HG02885 (cell line): ENCODE measurements around the gene PDE4B.

Experiments used
- ATAC-seq: cut with Tn5 transposase; IDR thresholded peaks from one replicate; pipeline ENCODE4 v1.9.1; 2021; ENCODE audit warnings: mild to moderate bottlenecking; ENCODE audit not compliant: unreplicated experiment, poor library complexity

PDE4B gene

GRCh38 chr1:65792669-65793358 lies at the start of gene PDE4B:
TSS of gene PDE4B (plus strand) at chr1:65792895.
- no peak for ATAC-seq

- ATAC-seq = no peak
Measured at GRCh38 chr1:65744731-65745130, 48.0 kb upstream of the PDE4B start.

- ATAC-seq = no peak
Measured at GRCh38 chr1:65751961-65752360, 40.7 kb upstream of the PDE4B start.

GRCh38 chr1:65756616-65757015 lies 36.1 kb upstream of the PDE4B start:
- no peak for ATAC-seq

- ATAC-seq = no peak
Measured at GRCh38 chr1:65757531-65757930, 35.2 kb upstream of the PDE4B start.

- no peak for ATAC-seq
Measured at GRCh38 chr1:65758128-65758527, 34.6 kb upstream of the PDE4B start.

- ATAC-seq = no peak
Measured at GRCh38 chr1:65759516-65759915, 33.2 kb upstream of the PDE4B start.

GRCh38 chr1:65762081-65762862 lies 30.4 kb upstream of the PDE4B start:
- ATAC-seq = peak; percentile 79

- ATAC-seq = no peak
Measured at GRCh38 chr1:65764052-65764451, 28.6 kb upstream of the PDE4B start.

GRCh38 chr1:65765631-65766030 lies 27.1 kb upstream of the PDE4B start:
- ATAC-seq = no peak

- no peak for ATAC-seq
Measured at GRCh38 chr1:65769636-65770035, 23.1 kb upstream of the PDE4B start.

- no peak for ATAC-seq
Measured at GRCh38 chr1:65772607-65773006, 20.1 kb upstream of the PDE4B start.

- ATAC-seq = no peak
Measured at GRCh38 chr1:65773391-65774123, 19.1 kb upstream of the PDE4B start.

- no peak for ATAC-seq
Measured at GRCh38 chr1:65788762-65789161, 3.9 kb upstream of the PDE4B start.

GRCh38 chr1:65791396-65791795 lies 1.3 kb upstream of the PDE4B start:
- no peak for ATAC-seq

- no peak for ATAC-seq
Measured at GRCh38 chr1:65791801-65792668, 660 bp upstream of the PDE4B start.

- ATAC-seq = no peak
Measured at GRCh38 chr1:65793359-65793732, 651 bp downstream of the PDE4B start.

GRCh38 chr1:65795311-65795710 lies 2.6 kb downstream of the PDE4B start:
- no peak for ATAC-seq

GRCh38 chr1:65799601-65800000 lies 6.9 kb downstream of the PDE4B start:
- no peak for ATAC-seq

- no peak for ATAC-seq
Measured at GRCh38 chr1:65804584-65804983, 11.9 kb downstream of the PDE4B start.
